Measurements from ENCODE around the gene PIGC.

The PIGC gene

GRCh38 chr1:172486805-172487454 is 43.1 kb upstream of the PIGC start:
- H3K4me3 ChIP-seq (ENCODE audit: low read depth, low read length), result no peak overlapping the region
- TF ChIP-seq MAX (IDR thresholded peaks at IDR 0.05; ENCODE audit: low read depth, low read length), result no peak
- no peak for TF ChIP-seq POLR2A (IDR thresholded peaks at IDR 0.05; ENCODE audit: extremely low read depth, insufficient read length)
- no peak for TF ChIP-seq CTCF (IDR thresholded peaks at IDR 0.05; ENCODE audit: low read depth, low read length)
- TF ChIP-seq MYC (IDR thresholded peaks at IDR 0.05; ENCODE audit: low read depth, low read length), result no peak
- no peak for DNase-seq (ENCODE audit: low read depth)

- no peak for DNase-seq (ENCODE audit: low read depth)
- TF ChIP-seq MAX (IDR thresholded peaks at IDR 0.05; ENCODE audit: low read depth, low read length), result no peak
- no peak for TF ChIP-seq CTCF (IDR thresholded peaks at IDR 0.05; ENCODE audit: low read depth, low read length)
- no peak for TF ChIP-seq MYC (IDR thresholded peaks at IDR 0.05; ENCODE audit: low read depth, low read length)
- TF ChIP-seq POLR2A (IDR thresholded peaks at IDR 0.05; ENCODE audit: extremely low read depth, insufficient read length), result no peak
- no peak overlapping the region for H3K4me3 ChIP-seq (ENCODE audit: low read depth, low read length)
These were observed 41.8 kb upstream of the PIGC start for GRCh38 chr1:172485626-172486025.

- no peak for TF ChIP-seq POLR2A (IDR thresholded peaks at IDR 0.05; ENCODE audit: extremely low read depth, insufficient read length)
- no peak for TF ChIP-seq MAX (IDR thresholded peaks at IDR 0.05; ENCODE audit: low read depth, low read length)
- no peak for TF ChIP-seq CTCF (IDR thresholded peaks at IDR 0.05; ENCODE audit: low read depth, low read length)
- no peak for TF ChIP-seq MYC (IDR thresholded peaks at IDR 0.05; ENCODE audit: low read depth, low read length)
- no peak overlapping the region for H3K4me3 ChIP-seq (ENCODE audit: low read depth, low read length)
- DNase-seq (ENCODE audit: low read depth), result no peak
These were observed 40.4 kb upstream of the PIGC start for GRCh38 chr1:172484252-172484651.

GRCh38 chr1:172483448-172483847 is 39.6 kb upstream of the PIGC start:
- TF ChIP-seq MYC (IDR thresholded peaks at IDR 0.05; ENCODE audit: low read depth, low read length) (no peak), POLR2A (IDR thresholded peaks at IDR 0.05; ENCODE audit: extremely low read depth, insufficient read length) (no peak), CTCF (IDR thresholded peaks at IDR 0.05; ENCODE audit: low read depth, low read length) (no peak), MAX (IDR thresholded peaks at IDR 0.05; ENCODE audit: low read depth, low read length) (no peak)
- no peak for DNase-seq (ENCODE audit: low read depth)

GRCh38 chr1:172482044-172482443 is 38.2 kb upstream of the PIGC start:
- TF ChIP-seq MYC (IDR thresholded peaks at IDR 0.05; ENCODE audit: low read depth, low read length) (no peak), POLR2A (IDR thresholded peaks at IDR 0.05; ENCODE audit: extremely low read depth, insufficient read length) (no peak), MAX (IDR thresholded peaks at IDR 0.05; ENCODE audit: low read depth, low read length) (no peak), CTCF (IDR thresholded peaks at IDR 0.05; ENCODE audit: low read depth, low read length) (no peak)
- no peak for DNase-seq (ENCODE audit: low read depth)
- H3K4me3 ChIP-seq (ENCODE audit: low read depth, low read length), result no peak overlapping the region

More at GRCh38 chr1:172483448-172483847, 39.6 kb upstream of the PIGC start:
- H3K4me3 ChIP-seq (ENCODE audit: low read depth, low read length), result no peak overlapping the region

All from NB4 (cell line).